Erythroblast (primary cell): ENCODE data around the gene IL10RA.

Experiments
- GATA1 ChIP-seq: IDR thresholded peaks from 2 replicates; pipeline ENCODE4 v1.6.1; 2011; ENCODE audit warnings: low read depth, mild to moderate bottlenecking, control low read depth, low read length, moderate library complexity
- POLR2A ChIP-seq: IDR thresholded peaks from 2 replicates; pipeline ENCODE4 v1.6.1; 2011; ENCODE audit warnings: mild to moderate bottlenecking, low read length

- TF ChIP-seq POLR2A (no peak), GATA1 (no peak)
These were observed 41.6 kb upstream of the IL10RA start for GRCh38 chr11:117944554-117944953.
